ENCODE data around the gene BAG3. TPM values are rescaled to one million over a fixed set of nuclear protein-coding genes. Genes with fewer than 3 reads are reported as not detected.
A peak's percentile ranks its signal among the peaks of the same experiment; 100 is the strongest.

Gene BAG3
- total RNA-seq, 1 experiment from 2014 or later = 8.4 TPM

GRCh38 chr10:119686465-119687191 is 35.4 kb downstream of the BAG3 start:
- Histone ChIP-seq H3K27me3 (ENCODE audit: control insufficient read depth, insufficient read depth, low read length) (no peaks in the 10 kb centered on the region), H3K36me3 (replicated peaks; ENCODE audit: control insufficient read depth, insufficient read depth, low read length) (no peaks in the 10 kb centered on the region), H3K4me3 (ENCODE audit: insufficient read depth, low read depth, low read length) (peak overlapping the region; percentile 53)
- peak; percentile 77 for DNase-seq

- Histone ChIP-seq H3K36me3 (replicated peaks; ENCODE audit: control insufficient read depth, insufficient read depth, low read length) (no peaks in the 10 kb centered on the region), H3K27me3 (ENCODE audit: control insufficient read depth, insufficient read depth, low read length) (no peaks in the 10 kb centered on the region), H3K4me3 (ENCODE audit: insufficient read depth, low read depth, low read length) (peak overlapping the region; percentile 53)
- peak; percentile 90 for DNase-seq
Observed at GRCh38 chr10:119687192-119688032, 36.2 kb downstream of the BAG3 start.

DNA sequence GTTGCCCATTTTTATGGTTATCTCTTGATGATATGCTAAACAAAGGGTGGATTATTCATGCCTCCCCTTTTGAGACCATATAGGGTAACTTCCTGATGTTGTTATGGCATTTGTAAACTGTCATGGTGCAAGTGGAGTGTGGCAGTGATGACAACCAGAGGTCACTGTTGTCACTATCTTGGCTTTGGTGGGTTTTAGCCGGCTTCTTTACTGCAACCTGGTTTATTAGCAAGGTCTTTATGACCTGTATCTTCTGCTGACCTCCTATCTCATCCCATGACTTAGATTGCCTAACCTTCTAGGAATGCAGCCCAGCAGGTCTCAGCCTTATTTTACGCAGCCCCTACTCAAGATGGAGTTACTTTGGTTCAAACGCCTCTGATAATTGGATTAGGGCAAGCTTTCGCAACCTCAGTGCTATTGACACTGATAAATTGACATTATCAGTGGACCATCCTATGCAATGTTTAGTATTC is 36.9 kb downstream of the BAG3 start:
- Histone ChIP-seq H3K36me3 (replicated peaks; ENCODE audit: control insufficient read depth, insufficient read depth, low read length) (no peaks in the 10 kb centered on the region), H3K27me3 (ENCODE audit: control insufficient read depth, insufficient read depth, low read length) (no peaks in the 10 kb centered on the region), H3K4me3 (ENCODE audit: insufficient read depth, low read depth, low read length) (peak overlapping the region; percentile 53)
- DNase-seq = no peak

GRCh38 chr10:119689016-119689580 is 37.9 kb downstream of the BAG3 start:
- DNase-seq = no peak

DNA sequence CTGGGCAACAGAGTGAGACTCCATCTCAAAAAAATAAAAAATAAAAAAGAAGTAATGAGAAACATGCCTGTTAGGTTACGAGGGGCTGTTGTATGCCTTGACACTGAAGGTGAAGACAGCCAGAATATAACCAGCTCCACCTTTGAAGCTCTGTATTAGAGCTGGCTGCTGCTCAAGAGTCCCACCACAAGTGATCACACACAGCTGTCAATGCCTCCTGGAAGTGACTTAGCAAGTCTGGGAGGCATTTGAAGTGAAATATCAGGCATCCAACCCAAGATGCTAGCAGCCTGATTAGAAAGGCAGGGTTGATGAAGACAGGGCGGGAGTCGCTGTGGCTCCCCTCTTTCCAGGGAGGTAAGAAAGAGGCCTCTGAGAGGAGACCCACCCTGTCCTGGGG is 40.5 kb downstream of the BAG3 start:
- no peaks in the 10 kb centered on the region for H3K27me3 ChIP-seq (ENCODE audit: control insufficient read depth, insufficient read depth, low read length)
- no peaks in the 10 kb centered on the region for H3K36me3 ChIP-seq (replicated peaks; ENCODE audit: control insufficient read depth, insufficient read depth, low read length)
- H3K4me3 ChIP-seq (ENCODE audit: insufficient read depth, low read depth, low read length) = no peak overlapping the region
- no peak for DNase-seq

More at GRCh38 chr10:119689016-119689580, 37.9 kb downstream of the BAG3 start:
- Histone ChIP-seq H3K4me3 (ENCODE audit: insufficient read depth, low read depth, low read length) (no peak overlapping the region), H3K36me3 (replicated peaks; ENCODE audit: control insufficient read depth, insufficient read depth, low read length) (no peaks in the 10 kb centered on the region), H3K27me3 (ENCODE audit: control insufficient read depth, insufficient read depth, low read length) (no peaks in the 10 kb centered on the region)

DNA sequence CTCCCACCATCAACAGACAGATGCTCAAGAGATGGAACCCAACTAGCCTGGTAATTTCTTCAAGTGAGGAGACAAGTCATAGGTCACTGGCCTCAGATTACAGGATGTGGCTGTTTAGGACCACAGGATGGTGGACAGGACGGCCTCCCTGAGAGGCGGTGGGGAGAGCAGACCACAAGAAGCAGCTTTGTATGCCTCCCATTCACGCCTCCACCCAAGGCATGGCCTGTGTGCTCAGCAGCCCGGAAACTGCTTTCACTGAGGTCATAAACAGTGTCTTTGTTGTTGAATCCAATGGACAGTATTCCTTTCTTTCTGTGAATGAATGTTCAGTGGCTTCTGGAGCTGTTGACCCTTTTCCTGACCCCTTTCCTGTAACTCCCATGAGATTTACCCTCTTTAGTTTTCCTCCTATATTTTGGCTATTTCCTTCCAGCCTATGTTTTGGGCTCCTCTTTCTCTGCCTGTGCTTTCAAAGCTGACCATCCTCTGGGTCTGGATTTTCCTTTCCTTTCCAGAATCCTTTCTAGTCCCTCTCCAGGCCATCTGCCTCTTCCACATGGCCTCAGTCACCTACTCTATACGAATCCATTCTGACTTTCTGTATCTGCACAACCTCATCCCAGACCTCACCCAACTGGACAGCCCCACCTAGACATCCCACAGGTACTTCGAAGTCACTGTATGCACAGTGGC is 42.2 kb downstream of the BAG3 start:
- Histone ChIP-seq H3K36me3 (replicated peaks; ENCODE audit: control insufficient read depth, insufficient read depth, low read length) (no peaks in the 10 kb centered on the region), H3K4me3 (ENCODE audit: insufficient read depth, low read depth, low read length) (no peak overlapping the region), H3K27me3 (ENCODE audit: control insufficient read depth, insufficient read depth, low read length) (no peaks in the 10 kb centered on the region)
- DNase-seq = no peak

DNA sequence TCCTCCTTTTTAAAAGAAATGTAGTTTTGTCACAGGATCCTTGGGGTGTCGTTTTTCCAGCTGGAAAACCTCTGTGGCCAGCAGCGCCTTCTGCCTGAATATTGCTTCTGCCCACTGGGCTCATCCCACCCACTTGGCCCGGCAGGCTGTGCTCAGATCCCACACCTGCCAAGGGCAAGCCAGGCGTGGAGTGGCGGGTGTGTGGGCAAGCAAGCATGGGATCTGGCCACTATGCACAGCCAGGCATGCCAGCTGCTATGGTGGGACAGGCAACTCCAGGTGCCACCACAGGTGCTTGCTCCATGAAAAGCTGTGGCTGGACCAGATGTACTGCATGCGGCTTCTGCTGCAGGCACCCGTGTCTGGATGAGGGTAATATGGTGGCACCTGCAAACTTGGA is 43.4 kb downstream of the BAG3 start:
- Histone ChIP-seq H3K36me3 (replicated peaks; ENCODE audit: control insufficient read depth, insufficient read depth, low read length) (no peaks in the 10 kb centered on the region), H3K27me3 (ENCODE audit: control insufficient read depth, insufficient read depth, low read length) (no peaks in the 10 kb centered on the region), H3K4me3 (ENCODE audit: insufficient read depth, low read depth, low read length) (no peak overlapping the region)
- no peak for DNase-seq

DNA sequence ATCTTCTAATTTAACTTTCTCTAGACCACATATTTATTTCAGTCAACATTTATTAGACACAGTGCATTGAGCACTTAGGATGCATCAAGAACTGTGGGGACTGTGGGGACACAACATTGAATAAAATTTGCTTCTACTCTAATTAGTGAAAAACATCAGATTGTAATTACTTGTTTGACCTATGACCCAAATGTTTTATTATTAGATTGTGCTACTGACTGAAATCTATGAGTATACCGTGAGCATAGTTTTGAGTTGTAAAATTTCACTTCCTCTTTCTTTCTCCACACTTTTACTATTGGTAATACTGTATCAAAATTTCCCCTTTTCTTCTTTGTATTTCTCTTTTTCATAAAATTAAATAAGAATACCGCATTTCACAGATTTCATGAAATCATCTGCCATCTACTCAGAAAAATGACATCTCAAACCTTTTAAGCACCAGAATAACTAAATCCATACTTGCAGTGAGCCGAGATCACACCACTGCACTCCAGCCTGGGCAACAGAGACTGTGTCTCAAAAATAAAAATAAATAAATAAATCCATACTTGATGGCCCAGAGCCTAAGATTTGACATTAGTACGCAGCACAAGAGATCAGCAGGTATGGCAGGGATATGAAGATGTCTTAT is 49.3 kb downstream of the BAG3 start:
- Histone ChIP-seq H3K4me3 (ENCODE audit: insufficient read depth, low read depth, low read length) (no peak overlapping the region), H3K27me3 (ENCODE audit: control insufficient read depth, insufficient read depth, low read length) (no peaks in the 10 kb centered on the region), H3K36me3 (replicated peaks; ENCODE audit: control insufficient read depth, insufficient read depth, low read length) (no peaks in the 10 kb centered on the region)
- DNase-seq = no peak

DNA sequence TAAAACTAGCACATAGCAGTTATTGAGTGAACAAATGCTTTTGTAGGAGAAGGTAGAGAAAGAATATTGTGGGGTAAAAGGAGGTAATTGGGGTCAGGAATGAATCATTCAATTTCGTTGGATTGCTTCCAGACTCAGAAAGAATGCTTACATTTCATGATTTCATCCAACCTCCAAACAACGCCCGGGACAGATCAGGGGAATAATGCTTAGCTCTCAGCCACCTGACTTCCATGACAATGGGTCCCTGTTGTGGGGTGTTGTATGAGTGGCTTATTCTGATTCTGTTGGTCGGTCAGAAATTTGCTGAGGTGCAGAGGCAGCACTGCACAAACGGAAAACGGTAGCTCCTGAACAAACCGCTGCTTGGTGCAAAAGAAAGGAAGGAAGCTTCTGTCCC is 50.7 kb downstream of the BAG3 start:
- H3K27me3 ChIP-seq (ENCODE audit: control insufficient read depth, insufficient read depth, low read length) = no peaks in the 10 kb centered on the region
- H3K36me3 ChIP-seq (replicated peaks; ENCODE audit: control insufficient read depth, insufficient read depth, low read length) = no peaks in the 10 kb centered on the region
- no peak for DNase-seq
- no peak overlapping the region for H3K4me3 ChIP-seq (ENCODE audit: insufficient read depth, low read depth, low read length)

GRCh38 chr10:119702583-119702982 is 51.4 kb downstream of the BAG3 start:
- no peak for DNase-seq
- Histone ChIP-seq H3K4me3 (ENCODE audit: insufficient read depth, low read depth, low read length) (no peak overlapping the region), H3K36me3 (replicated peaks; ENCODE audit: control insufficient read depth, insufficient read depth, low read length) (no peaks in the 10 kb centered on the region), H3K27me3 (ENCODE audit: control insufficient read depth, insufficient read depth, low read length) (no peaks in the 10 kb centered on the region)

- DNase-seq = no peak
- Histone ChIP-seq H3K4me3 (ENCODE audit: insufficient read depth, low read depth, low read length) (no peak overlapping the region), H3K36me3 (replicated peaks; ENCODE audit: control insufficient read depth, insufficient read depth, low read length) (no peaks in the 10 kb centered on the region)
Observed at GRCh38 chr10:119703903-119704508, 52.8 kb downstream of the BAG3 start.

GRCh38 chr10:119705434-119705831 is 54.3 kb downstream of the BAG3 start:
- Histone ChIP-seq H3K4me3 (ENCODE audit: insufficient read depth, low read depth, low read length) (no peak overlapping the region), H3K36me3 (replicated peaks; ENCODE audit: control insufficient read depth, insufficient read depth, low read length) (no peaks in the 10 kb centered on the region), H3K27me3 (ENCODE audit: control insufficient read depth, insufficient read depth, low read length) (no peaks in the 10 kb centered on the region)
- DNase-seq = no peak

More at GRCh38 chr10:119703903-119704508, 52.8 kb downstream of the BAG3 start:
- H3K27me3 ChIP-seq (ENCODE audit: control insufficient read depth, insufficient read depth, low read length) = no peaks in the 10 kb centered on the region

- DNase-seq = no peak
Observed at GRCh38 chr10:119706521-119707278, 55.5 kb downstream of the BAG3 start.

More at GRCh38 chr10:119706521-119707278, 55.5 kb downstream of the BAG3 start:
- Histone ChIP-seq H3K36me3 (replicated peaks; ENCODE audit: control insufficient read depth, insufficient read depth, low read length) (no peaks in the 10 kb centered on the region), H3K4me3 (ENCODE audit: insufficient read depth, low read depth, low read length) (no peak overlapping the region), H3K27me3 (ENCODE audit: control insufficient read depth, insufficient read depth, low read length) (no peaks in the 10 kb centered on the region)

All from H7 (cell line).